Uterus (tissue), 2 donors: ENCODE results near the gene SLC39A3.

Experiments used
- CTCF ChIP-seq, 4 experiments: fragments of 200-600 bp in 2 of 4; fragments of 450-650 bp in 2 of 4; sonication (generic) in 2 of 4; IDR thresholded peaks; one replicate each; pipeline ENCODE4 v1.5.1; 2016 to 2019; ENCODE audit warnings: antibody characterized with exemption in 4 of 4, mild to moderate bottlenecking in 2 of 4, moderate library complexity in 1 of 4
- POLR2A ChIP-seq, 2 donors: fragments of 450-650 bp; IDR thresholded peaks; one replicate each; pipeline ENCODE4 v1.6.1; 2016; ENCODE audit warnings: antibody characterized with exemption in 2 of 2, mild to moderate bottlenecking in 1 of 2, moderate library complexity in 1 of 2

- TF ChIP-seq CTCF (IDR thresholded peaks at IDR 0.05) (no peak), POLR2A (IDR thresholded peaks at IDR 0.05) (no peak)
Measured at GRCh38 chr19:2716722-2717637, 22.8 kb downstream of the SLC39A3 start.
